HepG2 (cell line): ENCODE measurements around the gene PXDC1. TPM values are rescaled to one million over a fixed set of nuclear protein-coding genes. Genes with fewer than 3 reads are reported as not detected.

Experiments
- EED ChIP-seq: sonication (generic); formaldehyde crosslinking; IDR thresholded peaks from 2 replicates; pipeline ENCODE4 v1.5.0; 2020; ENCODE audit warnings: mild to moderate bottlenecking, missing genetic modification reagents
- HDAC2 ChIP-seq: sonication (generic); formaldehyde crosslinking; IDR thresholded peaks from 2 replicates; pipeline ENCODE4 v1.4.0; 2020; ENCODE audit warnings: missing genetic modification reagents
- MXD3 ChIP-seq: IDR thresholded peaks from 2 replicates; pipeline ENCODE4 v1.6.1; 2016; ENCODE audit warnings: mild to moderate bottlenecking, missing biosample characterization, missing genetic modification reagents
- NR2C2 ChIP-seq: sonication (generic); formaldehyde crosslinking; IDR thresholded peaks from 2 replicates; pipeline ENCODE4 v1.4.0; 2020; ENCODE audit warnings: missing genetic modification reagents, mild to moderate bottlenecking, moderate library complexity, borderline replicate concordance
- PBX3 ChIP-seq: sonication (generic); formaldehyde crosslinking; IDR thresholded peaks from 2 replicates; pipeline ENCODE4 v1.8.1; 2023; ENCODE audit warnings: missing genetic modification reagents, inconsistent platforms, borderline replicate concordance
- RFXANK ChIP-seq: IDR thresholded peaks from 2 replicates; pipeline ENCODE4 v1.6.1; 2016
- RORA ChIP-seq: sonication (generic); formaldehyde crosslinking; IDR thresholded peaks from 2 replicates; pipeline ENCODE4 v1.5.0; 2020; ENCODE audit warnings: mild to moderate bottlenecking, missing genetic modification reagents, moderate library complexity
- SETDB1 ChIP-seq: sonication (generic); formaldehyde crosslinking; IDR thresholded peaks from 2 replicates; pipeline ENCODE4 v1.5.1; 2020; ENCODE audit warnings: missing genetic modification reagents, mild to moderate bottlenecking, borderline replicate concordance
- TGIF2 ChIP-seq: IDR thresholded peaks from 2 replicates; pipeline ENCODE4 v1.6.1; 2016; ENCODE audit warnings: control low read depth, missing compliant biosample characterization
- YY1 ChIP-seq: IDR thresholded peaks from 2 replicates; pipeline ENCODE4 v1.6.1; 2011; ENCODE audit warnings: low read length, low read depth, moderate library complexity, mild to moderate bottlenecking; ENCODE audit not compliant: insufficient read depth, insufficient replicate concordance
- ZBTB4 ChIP-seq: sonication (generic); formaldehyde crosslinking; IDR thresholded peaks from 2 replicates; pipeline ENCODE4 v1.4.0; 2020; ENCODE audit warnings: missing genetic modification reagents, mild to moderate bottlenecking, borderline replicate concordance
- ZNF558 ChIP-seq: sonication (generic); formaldehyde crosslinking; IDR thresholded peaks from 2 replicates; pipeline ENCODE4 v1.9.0; 2022; ENCODE audit warnings: mild to moderate bottlenecking, missing genetic modification reagents, borderline replicate concordance
- ZNF616 ChIP-seq: sonication (generic); formaldehyde crosslinking; IDR thresholded peaks from 2 replicates; pipeline ENCODE4 v1.5.0; 2020; ENCODE audit warnings: low read depth, mild to moderate bottlenecking, missing genetic modification reagents
- ZNF841 ChIP-seq: sonication (generic); formaldehyde crosslinking; IDR thresholded peaks from 2 replicates; pipeline ENCODE4 v1.8.1; 2023; ENCODE audit warnings: missing genetic modification reagents, borderline replicate concordance
- polyA plus RNA-seq, 8 experiments: library from polyadenylated mRNA; depleted of rRNA in 3 of 8; stranded (reverse) in 7 of 8; unstranded in 1 of 8; fragments of >200 nt; fragmentation: Illumina TruSeq in 4 of 8; extraction: Trizol in 4 of 8; gene quantifications; 2 replicates each; pipeline versions ENCODE4 v1.2.1 to v1.2.3, GENCODE V29; 2011 to 2016; ENCODE audit warnings: low read depth in 4 of 8, missing spikeins in 1 of 8, mixed read lengths in 1 of 8; ENCODE audit not compliant: insufficient read depth in 1 of 8
- total RNA-seq, 5 experiments: library from RNA; depleted of rRNA; stranded (reverse); fragments of >200 nt; fragmentation: Illumina TruSeq; extraction: Trizol; gene quantifications; 2 replicates each; pipeline ENCODE4 v1.2.3, GENCODE V29; 2016; ENCODE audit warnings: low read depth in 1 of 5
- TF ChIP-seq, protein P1 (sequence below): sonication (generic); formaldehyde crosslinking; IDR thresholded peaks from 2 replicates; pipeline ENCODE4 v1.4.0; 2020; ENCODE audit warnings: missing genetic modification reagents
- TF ChIP-seq, protein P2 (sequence below): sonication (generic); formaldehyde crosslinking; IDR thresholded peaks from 2 replicates; pipeline ENCODE4 v1.8.0; 2022; ENCODE audit warnings: mild to moderate bottlenecking, missing genetic modification reagents, moderate library complexity
- TF ChIP-seq, protein P3 (sequence below): sonication (generic); formaldehyde crosslinking; IDR thresholded peaks from 2 replicates; pipeline ENCODE4 v1.5.0; 2020; ENCODE audit warnings: missing genetic modification reagents
- TF ChIP-seq, protein P4 (sequence below): sonication (generic); formaldehyde crosslinking; IDR thresholded peaks from 2 replicates; pipeline ENCODE4 v1.4.0; 2020; ENCODE audit warnings: missing genetic modification reagents

The PXDC1 gene
- total and polyA plus RNA-seq, 2 of the 13 experiments (the other 11 are each of a cell fraction or from before 2014, with no cell fraction given): 32.4 to 34.7 TPM

DNA sequence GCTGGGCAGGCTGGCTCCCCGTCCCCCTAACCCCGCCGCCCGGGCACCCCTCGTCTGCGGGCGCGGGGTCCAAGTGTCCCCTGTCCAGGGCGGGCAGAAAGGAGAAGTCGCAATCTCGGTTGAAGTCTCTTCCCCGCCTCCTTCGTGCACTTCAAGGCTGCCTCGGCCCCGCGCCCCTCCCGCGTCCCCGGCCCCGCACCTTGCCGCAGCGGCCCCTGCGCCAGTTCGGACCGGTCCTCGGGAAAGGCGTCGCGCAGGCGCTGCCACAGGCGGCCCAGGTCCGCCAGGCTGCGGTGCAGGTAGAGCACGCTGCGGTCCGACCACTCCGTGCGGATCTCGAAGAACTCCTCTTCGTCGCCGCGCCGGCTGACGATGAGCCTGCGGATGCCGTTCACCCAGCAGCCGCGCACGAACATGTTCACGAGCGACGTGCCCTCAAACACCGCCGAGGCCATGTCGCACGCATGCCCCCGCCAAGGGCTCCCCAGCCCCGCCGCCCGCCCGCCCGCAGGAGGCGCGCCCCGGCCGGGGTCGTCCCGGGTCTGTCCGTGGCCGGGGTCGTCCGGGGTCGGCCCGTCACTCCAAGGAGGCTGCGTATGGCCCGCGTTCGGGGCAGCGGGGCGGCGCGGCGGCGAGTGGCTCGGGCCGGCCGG lies at the start of gene PXDC1 (continued):
- peak; percentile 64 for TF ChIP-seq MXD3 (CRISPR knock-in tag)
- TF ChIP-seq RORA (CRISPR knock-in tag): no peak
- TF ChIP-seq ZNF616: 0 out of 2 replicates have a peak, but pooled peaks have one; percentile 45
- 0 out of 2 replicates have a peak, but pooled peaks have one; percentile 39 for TF ChIP-seq HDAC2
- no peak for TF ChIP-seq NR2C2 (CRISPR knock-in tag)
- TF ChIP-seq, protein P1, sequence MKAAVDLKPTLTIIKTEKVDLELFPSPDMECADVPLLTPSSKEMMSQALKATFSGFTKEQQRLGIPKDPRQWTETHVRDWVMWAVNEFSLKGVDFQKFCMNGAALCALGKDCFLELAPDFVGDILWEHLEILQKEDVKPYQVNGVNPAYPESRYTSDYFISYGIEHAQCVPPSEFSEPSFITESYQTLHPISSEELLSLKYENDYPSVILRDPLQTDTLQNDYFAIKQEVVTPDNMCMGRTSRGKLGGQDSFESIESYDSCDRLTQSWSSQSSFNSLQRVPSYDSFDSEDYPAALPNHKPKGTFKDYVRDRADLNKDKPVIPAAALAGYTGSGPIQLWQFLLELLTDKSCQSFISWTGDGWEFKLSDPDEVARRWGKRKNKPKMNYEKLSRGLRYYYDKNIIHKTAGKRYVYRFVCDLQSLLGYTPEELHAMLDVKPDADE (CRISPR knock-in tag): peak; percentile 86; the same call in 1 of the 2 replicates
- TF ChIP-seq, protein P2, sequence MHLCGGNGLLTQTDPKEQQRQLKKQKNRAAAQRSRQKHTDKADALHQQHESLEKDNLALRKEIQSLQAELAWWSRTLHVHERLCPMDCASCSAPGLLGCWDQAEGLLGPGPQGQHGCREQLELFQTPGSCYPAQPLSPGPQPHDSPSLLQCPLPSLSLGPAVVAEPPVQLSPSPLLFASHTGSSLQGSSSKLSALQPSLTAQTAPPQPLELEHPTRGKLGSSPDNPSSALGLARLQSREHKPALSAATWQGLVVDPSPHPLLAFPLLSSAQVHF (CRISPR knock-in tag): peak; percentile 68; the same call in 1 of the 2 replicates
- TF ChIP-seq RFXANK (CRISPR knock-in tag): no peak
- TF ChIP-seq, protein P3, sequence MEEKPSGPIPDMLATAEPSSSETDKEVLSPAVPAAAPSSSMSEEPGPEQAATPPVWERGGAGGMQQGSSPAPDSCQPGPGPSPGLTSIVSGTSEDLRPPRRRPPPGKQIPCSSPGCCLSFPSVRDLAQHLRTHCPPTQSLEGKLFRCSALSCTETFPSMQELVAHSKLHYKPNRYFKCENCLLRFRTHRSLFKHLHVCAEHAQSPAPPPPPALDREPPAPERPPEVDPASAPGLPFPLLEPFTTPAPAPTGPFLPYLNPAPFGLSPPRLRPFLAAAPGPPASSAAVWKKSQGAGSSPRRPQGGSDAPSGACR: 0 out of 2 replicates have a peak, but pooled peaks have one; percentile 32
- peak; percentile 90; the same call in 1 of the 2 replicates for TF ChIP-seq ZNF558 (CRISPR knock-in tag)
- no peak for TF ChIP-seq ZBTB4 (CRISPR knock-in tag)
- TF ChIP-seq PBX3: 0 out of 2 replicates have a peak, but pooled peaks have one; percentile 62
- TF ChIP-seq TGIF2 (CRISPR knock-in tag): 0 out of 2 replicates have a peak, but pooled peaks have one; percentile 45
- TF ChIP-seq ZNF841 (CRISPR knock-in tag): 0 out of 2 replicates have a peak, but pooled peaks have one; percentile 10
- TF ChIP-seq SETDB1 (CRISPR knock-in tag): no peak
- TF ChIP-seq YY1: no peak
- peak; percentile 90; the same call in 1 of the 2 replicates for TF ChIP-seq EED (CRISPR knock-in tag)
- TF ChIP-seq, protein P4, sequence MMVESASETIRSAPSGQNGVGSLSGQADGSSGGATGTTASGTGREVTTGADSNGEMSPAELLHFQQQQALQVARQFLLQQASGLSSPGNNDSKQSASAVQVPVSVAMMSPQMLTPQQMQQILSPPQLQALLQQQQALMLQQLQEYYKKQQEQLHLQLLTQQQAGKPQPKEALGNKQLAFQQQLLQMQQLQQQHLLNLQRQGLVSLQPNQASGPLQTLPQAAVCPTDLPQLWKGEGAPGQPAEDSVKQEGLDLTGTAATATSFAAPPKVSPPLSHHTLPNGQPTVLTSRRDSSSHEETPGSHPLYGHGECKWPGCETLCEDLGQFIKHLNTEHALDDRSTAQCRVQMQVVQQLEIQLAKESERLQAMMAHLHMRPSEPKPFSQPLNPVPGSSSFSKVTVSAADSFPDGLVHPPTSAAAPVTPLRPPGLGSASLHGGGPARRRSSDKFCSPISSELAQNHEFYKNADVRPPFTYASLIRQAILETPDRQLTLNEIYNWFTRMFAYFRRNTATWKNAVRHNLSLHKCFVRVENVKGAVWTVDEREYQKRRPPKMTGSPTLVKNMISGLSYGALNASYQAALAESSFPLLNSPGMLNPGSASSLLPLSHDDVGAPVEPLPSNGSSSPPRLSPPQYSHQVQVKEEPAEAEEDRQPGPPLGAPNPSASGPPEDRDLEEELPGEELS (CRISPR knock-in tag): no peak
